GM18508 (cell line): ENCODE results near the gene LTBP1.
"Not testable (repeated sequence)": the region's sequence is repeated elsewhere in the genome, so short reads cannot be mapped to it uniquely, and the experiment has no call there.

Experiments
- ATAC-seq: cut with Tn5 transposase; IDR thresholded peaks from one replicate; pipeline ENCODE4 v1.9.1; 2021; ENCODE audit warnings: moderate number of reproducible peaks; ENCODE audit not compliant: insufficient read depth, unreplicated experiment

The LTBP1 gene

DNA sequence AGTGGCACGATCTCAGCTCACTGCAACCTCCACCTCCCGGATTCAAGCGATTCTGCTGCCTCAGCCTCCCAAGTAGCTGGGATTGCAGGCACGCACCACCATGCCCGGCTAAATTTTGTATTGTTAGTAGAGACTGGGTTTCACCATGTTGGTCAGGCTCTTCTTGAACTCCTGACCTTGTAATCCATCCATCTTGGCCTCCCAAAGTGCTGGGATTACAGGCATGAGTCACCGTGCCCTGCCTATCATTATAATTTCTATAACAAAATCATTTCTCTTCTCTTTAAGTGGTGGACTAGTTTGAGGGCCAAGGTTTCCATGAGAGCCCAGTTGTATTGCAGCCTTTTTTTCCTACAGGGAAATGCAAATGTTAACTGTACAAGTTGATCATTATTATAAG, 442.9 kb downstream of the LTBP1 start:
- ATAC-seq, result not testable (repeated sequence)

DNA sequence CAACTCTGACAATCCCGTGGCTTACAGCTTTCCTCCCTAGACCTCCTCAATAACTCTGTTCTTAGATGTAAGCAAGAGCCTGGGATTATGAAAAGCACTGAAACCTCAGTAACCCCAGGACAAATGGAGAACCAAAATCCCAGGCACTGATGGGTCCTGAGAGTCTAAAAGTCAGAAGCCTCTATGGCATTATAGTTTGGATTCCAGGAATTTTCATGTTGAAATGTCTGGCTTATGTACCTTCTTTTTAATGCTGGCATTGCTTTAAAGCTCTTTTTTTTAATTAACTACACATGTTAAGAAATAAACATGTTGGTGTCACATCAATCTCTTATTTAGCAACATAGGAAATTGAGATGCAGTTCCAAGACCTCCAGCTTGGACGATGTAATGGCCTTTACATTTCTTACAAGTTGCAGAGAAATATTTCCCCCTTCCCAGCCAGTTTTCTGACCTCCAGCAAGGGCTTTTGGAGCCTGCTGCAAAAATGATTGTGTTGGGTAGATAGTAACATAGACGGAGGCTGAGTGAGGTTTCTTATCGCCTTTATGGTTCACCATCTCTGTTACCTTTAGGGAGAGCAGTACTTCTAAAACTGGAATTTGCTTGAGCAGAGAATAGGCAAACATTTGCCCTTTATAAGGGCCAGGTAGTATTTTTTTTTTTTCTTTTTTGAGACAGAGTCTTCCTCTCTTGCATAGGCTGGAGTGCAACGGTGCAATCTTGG, 444.9 kb downstream of the LTBP1 start:
- no peak for ATAC-seq

DNA sequence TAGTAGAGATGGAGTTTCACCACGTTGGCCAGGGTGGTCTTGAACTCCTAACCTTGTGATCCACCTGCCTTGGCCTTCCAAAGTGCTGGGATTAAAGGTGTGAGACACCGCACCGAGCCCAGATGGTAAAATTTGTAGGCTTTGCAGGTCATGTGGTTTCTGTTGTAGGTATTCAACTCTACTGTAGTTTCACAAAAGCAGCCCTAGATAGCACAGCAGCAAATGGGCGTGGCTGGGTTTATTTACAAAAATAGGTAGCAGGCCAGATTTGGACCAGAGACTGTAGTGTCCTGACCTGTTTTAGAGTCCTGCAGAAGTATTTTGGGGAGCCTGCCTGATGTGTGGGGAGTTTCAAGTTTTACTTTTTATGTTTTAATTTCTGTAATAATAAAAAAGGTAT, 445.6 kb downstream of the LTBP1 start:
- ATAC-seq, result no peak

DNA sequence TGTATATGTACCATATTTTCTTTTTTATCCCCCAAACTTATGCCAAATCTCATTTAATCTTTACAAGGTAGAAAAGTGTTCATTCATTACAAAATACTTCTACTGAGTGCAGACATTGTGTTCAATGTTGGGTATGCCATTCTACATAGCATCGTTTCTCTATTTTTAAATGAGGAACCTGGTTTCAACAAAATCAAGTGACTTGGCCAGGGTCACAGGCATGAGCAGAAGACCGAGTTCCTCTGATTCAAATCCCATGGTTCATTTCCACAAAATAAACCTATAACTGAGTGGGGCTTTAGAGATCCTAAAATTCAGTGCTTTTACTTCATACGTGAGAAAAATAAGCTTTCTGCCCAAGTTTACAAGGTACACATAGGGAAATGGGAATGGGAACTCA, 448.3 kb downstream of the LTBP1 start:
- no peak for ATAC-seq

DNA sequence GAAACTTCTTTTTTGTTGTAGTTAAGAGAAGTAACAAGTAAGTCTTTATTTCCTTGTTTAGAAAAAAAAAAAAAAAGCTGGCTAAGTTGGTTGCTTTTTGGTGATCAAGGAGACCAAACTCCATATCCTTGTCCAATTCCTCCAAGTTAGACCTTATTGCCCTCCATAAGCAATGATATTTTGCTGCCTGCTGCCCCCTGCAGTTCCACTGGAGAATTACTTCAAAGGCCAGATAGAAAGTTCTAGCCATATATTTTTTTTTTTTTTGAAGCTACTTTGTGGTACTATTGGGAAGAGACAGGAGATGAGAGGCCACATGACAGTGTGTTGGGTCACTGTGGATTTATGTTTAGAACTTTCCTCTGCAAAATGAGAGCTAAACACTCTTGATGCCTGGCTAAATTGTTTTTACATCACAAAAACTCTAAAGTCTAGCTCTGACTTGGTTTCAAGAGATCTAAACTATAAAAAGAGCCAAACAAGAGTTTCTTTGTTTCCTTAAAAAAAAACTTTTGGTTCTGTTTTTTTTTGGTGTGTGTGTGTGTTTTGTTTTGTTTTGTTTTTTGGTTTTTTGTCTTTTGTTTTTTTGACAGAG, 449.0 kb downstream of the LTBP1 start:
- ATAC-seq, result no peak

DNA sequence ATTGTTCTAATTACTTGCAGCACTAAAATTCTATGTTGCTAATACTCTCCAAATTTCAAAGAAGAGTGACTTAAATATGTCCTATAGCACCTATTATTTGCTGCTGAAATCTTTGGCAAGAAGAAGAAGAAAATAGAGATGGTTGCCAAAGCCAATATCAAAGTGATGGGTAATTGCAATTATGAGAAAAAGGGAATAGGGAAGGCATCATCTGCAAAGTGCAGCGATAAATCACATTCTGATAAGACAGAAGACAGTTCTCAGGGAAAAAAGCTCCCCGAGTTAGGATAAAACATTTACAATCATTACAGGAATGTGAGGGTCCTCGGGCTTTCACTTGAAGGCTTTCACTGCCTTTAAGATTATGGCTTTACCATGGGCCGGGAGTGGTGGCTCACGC, 457.6 kb downstream of the LTBP1 start:
- no peak for ATAC-seq

DNA sequence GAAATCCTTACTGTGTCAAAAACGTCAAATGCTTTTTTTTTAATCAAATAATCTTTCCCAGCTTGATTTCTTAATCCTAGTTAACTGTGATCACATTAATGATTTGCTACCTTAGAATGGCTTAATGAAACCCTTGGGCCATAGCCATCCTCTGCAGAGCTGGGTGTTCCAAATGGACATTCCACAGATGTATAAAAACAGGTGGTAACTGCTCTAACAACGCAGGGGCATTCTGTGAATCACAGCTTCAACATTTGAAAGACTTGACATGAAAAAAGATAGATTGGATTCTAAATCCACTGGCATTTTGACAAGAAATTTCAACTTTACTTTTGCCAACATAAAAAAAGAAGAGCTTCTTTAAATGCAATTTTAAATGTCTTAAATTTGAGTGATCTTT, 459.9 kb downstream of the LTBP1 start:
- no peak for ATAC-seq

DNA sequence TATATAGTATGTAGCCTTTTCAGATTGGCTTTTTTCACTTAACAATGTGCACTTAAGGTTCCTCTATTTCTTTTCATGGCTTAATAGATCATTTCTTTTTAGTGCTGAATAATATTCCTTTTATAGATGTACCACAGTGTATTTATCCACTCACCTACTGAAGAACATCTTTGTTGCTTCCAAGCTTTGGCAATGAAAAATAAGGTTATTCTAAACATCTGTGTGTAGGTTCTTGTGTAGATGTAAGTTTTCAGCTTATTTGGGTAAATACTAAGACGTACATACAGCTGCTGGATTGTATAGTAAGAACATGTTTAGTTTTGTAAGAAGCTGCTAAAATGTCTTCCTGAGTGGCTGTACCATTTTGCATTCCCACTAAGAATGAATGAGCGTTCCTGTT, 461.4 kb downstream of the LTBP1 start:
- ATAC-seq, result no peak

DNA sequence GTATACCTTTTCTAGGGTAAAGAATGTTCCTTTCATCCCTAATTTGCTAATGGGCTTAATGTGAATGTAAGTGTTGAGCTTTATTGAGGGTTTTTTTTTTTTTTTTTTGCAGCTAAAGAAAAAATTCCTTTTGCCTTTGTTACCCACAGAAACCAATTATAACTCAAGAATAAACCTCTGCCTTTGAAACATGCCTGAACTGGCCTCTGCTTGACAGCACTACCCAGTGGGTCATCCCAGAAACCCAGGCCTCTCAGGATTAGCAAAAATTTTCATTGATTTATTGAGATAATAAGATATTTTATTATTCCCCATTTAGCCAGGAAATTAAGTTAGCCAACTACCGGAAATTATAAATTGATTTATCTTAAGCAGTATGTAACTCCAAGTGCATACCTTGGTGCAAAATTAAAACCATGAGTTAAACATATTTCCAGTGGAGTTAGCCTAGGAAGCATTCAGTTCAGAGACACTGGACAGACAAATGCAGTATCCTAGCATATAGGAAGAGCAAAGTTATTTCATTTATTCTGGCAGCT, 462.7 kb downstream of the LTBP1 start:
- ATAC-seq, result no peak

DNA sequence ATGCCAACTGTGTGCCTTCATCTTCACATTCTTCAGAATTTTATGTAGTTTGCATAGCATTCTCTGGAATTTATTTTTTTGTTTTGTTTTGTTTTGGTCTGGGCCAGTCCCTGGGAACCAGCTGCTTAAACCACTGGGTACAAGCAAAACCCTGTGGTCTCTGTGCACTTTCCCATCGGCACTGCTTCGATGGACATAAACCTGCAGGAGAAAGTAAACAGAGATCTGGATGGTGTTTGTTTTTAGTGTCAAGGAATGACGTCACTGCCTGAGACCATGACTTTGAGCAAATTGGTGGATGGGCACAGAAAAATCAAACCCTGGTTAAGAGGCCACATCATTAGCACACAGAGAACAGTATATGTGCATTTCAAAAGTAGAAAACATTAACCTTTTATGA, 465.0 kb downstream of the LTBP1 start:
- no peak for ATAC-seq

DNA sequence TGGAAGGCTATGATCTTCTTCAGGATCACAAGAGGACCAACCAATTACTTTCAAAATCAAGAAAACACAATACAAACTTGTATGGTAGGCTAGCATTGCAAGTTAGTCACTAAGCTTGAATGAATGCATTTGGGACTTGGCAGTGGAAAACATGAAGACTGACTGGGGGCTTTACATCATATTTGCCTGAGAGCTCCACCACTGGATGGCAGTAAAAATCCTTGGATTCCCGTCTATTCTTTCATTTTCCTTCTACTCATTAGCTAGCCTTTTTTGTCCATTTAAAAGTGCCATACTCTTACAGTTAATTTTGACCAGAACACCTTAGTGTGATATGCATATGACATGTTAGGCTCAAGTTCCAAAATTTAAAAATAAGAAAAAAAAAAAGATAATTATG, 466.2 kb downstream of the LTBP1 start:
- no peak for ATAC-seq

DNA sequence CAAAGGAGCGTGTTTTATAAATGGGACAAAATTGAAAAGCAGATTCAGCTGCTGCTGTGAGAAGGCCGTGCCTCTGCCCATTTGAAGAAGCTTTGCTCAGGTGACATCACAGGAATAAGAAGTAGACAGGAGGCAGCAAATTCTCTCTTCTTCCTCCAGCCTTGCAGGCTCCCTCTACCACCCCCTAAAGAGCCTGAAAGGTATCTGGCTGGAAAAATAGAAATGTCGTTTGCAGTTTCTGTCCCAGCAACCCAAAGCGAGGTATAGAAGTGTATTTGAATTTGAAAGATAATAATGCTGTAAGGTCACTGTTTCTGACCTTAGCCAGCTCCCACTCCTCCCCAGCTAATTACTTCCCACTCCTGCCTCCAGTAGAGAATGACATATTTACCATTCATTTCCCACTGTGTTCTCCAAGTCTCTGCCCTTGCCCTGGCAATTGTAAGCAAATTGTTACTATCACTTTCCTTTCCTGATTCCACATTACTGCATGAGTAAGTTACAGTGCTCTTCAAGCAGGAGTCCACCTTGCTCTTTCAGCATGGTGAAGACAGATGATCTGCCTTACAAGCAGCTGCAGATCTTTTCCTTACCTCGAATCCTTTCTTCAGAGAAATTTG, 472.9 kb downstream of the LTBP1 start:
- no peak for ATAC-seq

DNA sequence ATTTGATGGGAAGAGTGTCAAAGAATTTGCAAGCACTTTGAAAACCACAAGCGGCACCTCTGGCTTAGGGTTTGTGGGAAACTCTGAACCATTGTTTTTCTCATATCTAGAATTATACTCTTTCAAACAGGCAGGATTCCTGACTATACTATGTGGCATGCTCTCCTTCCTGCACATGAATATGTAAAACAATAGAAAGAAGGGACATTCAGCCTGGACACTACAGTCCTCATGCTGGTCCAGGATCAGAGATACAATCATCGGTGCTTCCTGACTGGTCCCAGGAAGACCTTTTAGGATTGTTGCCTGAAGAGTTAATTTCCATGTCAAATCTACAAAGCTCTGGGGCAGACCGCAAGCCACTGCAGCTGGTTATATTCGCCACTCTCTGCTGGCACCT, 474.0 kb downstream of the LTBP1 start:
- no peak for ATAC-seq

DNA sequence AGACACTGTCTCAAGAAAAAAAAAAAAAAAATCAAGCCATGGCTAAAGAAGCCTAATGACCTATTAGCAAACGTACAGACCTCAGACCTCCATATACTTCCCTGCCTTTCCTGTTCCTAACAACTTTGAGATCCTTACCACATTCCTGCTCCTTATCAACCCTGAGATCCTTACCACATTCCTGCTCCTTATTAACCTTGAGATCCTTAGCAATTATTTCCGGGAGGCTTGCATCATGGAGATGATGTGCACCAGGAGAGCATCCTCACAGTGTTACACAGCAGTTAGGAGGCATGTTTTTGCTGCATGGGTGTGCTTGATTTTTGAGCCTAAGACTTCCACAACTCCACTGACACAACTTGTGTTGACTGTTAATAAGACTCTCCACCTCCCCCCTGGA, 475.1 kb downstream of the LTBP1 start:
- ATAC-seq, result no peak

DNA sequence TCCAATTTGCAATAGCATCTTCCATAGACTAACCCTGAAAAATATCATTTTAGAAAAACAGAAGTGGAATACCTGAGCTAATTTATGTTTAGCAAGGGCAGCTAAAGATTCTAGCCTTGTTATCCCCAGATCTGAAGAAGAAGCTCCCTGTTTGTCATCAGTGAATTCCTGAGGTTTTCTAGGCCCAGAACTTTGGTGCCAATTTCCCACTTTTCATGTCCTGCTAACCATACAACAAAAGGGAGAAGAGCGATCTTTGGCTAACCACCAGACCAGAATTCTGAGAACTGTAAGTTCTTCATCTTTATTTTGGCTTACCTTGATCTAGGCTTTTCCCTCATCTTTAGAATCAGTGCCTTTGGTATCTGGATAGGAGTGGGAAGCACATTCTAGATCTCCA, 478.4 kb downstream of the LTBP1 start:
- no peak for ATAC-seq

DNA sequence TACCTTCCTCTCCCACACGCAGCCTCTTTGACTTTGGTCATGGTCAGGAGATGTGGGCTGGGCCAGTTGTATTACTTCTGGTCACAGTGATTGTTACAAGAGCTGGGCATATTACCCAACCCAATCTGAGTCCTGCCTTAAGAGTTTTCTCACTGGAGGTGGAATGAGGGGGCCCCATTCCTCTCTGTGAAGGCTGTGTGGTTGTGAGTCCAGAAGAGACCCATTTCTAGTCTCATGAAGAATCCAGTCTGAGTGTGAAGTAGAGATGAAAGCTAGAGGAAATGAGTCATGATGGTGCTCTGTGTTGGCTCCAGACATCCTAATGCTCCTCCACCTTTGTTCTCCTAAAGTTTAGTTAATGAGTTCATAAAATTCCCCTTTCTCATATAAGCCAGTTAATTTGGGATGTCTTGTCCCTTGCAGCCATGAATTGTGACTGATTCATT, 478.9 kb downstream of the LTBP1 start:
- no peak for ATAC-seq

DNA sequence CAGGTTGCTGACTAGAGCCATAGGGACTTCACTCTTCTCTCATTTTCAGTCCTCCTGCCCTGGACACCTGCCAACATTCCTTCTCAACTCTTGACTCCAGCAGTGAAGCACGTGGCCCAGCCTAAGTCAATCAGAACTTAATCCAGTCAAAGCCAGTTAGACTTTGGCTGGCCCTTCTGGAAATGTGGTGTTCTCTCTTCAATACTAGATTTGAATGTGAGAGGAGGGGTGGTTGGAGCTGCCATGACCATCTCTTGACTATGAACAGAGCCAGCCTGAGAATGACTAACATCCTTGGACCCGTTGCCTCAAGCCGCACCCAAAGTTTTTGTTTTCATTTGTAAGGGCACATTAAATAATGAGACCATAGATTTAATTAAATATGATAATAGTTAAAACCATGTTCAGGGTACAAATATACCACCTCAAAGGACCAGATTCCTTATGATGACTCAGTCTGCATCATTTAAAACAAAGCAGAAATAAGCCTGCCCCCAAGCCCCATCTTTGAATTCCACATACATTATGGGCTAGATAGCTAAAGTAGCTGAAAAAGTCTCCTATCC, 480.0 kb downstream of the LTBP1 start:
- no peak for ATAC-seq

DNA sequence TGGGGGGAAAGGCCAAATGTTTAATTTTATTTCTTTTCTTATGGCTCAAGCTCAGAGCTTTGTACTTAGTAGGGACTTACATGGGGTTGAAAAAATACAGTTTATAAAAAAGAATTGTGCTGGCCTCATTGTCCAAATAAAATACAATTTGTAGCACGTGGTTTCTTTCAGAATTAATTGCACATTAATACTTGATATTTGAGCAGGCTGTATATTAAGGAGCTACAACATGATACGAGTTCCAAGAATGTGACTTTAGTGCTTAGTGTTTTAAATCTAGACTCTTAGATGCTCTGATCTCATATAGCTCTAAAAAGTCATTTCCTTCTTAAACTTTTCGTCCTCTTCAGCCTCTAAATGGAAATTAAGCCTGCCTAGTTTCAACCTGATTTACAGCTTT, 483.3 kb downstream of the LTBP1 start:
- no peak for ATAC-seq

DNA sequence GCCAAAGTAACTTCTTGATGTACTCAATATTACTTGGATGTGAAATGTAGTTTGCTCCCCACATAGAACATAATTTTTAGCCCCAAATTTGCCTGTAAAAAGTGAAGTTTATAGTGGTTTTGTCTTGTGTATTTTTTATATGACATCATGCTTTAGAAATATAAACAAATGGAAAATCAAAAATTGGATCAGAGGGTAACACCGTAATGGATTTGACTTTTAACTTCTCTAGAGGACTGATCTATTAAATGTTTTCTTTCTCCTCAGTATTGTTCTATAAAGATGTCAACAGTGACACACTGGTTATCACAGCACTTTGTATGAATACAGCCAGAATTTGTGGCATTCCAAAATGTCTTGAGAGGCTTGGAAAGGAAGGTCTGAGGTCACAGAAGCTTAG, 484.1 kb downstream of the LTBP1 start:
- ATAC-seq, result no peak

DNA sequence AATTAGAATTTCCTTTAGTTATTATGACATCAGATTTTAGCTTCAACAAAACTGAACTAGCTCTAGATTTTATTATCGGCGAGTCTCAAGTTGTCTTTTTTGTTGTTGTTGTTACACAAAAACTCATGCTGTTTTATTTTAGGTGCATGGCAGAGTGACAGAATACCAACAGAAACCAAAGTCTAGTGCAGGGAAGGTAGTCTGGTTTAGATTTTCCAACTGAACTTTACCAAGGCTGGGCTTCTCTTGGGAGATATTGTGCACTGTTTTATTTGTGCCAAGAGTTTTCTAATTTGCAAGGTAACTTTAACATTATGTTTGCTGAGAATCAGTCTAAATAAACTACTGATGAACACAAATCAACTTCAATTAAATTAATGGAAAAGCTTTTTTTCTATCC, 486.1 kb downstream of the LTBP1 start:
- ATAC-seq, result no peak
